NCI-H774 (cell line): Measurements from ENCODE around the gene RRAS.
"Not testable (repeated sequence)": the region's sequence is repeated elsewhere in the genome, so short reads cannot be mapped to it uniquely, and the experiment has no call there.

Experiments
- DNase-seq: peaks from one replicate; lab custom pipeline; 2025; lab: John Stamatoyannopoulos, UW

RRAS gene

DNA sequence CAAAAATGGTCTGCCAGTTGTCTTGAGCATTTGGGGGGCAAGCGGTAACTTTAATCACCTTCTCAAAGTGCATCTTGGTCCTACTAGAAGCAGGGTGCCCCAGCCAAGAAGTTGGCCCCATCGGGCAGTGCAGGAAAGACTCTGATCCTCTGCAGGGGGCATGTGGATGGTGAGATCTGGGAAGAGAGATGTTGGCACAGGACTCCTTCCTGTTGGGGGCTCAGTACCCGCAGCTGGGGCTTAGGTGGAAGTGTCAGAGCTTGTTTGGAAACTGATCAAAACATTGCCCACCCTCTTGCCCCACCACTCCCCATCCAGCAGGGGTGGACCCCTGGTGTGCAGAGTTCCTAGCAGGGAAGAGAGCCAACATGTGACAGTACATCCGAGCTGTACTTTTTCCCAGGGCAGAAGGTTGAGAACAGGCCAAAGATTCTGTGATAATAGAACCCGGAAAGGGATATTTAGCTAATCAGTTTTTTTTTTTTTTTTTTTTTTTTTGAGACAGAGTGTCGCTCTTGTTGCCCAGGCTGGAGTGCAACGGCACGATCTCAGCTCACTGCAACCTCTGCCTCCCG lies 8.8 kb downstream of the RRAS start:
- DNase-seq: no peak

DNA sequence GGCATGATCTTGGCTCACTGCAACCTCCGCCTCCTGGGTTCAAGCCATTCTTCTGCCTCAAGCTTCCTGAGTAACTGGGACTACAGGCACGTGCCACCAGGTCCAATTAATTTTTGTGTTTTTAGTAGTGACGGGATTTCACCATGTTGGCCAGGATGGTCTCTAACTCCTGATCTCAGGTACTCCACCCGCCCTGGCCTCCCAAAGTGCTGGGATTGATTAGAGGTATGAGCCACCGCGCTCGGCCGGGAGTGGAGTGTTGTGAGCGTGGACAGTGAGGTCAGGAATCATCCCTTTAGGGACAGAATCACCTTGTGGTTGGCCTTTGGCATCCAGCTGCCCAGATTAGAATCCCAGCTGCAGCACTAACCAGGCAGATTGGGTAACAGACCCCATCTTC lies 10.3 kb downstream of the RRAS start:
- no peak for DNase-seq

DNA sequence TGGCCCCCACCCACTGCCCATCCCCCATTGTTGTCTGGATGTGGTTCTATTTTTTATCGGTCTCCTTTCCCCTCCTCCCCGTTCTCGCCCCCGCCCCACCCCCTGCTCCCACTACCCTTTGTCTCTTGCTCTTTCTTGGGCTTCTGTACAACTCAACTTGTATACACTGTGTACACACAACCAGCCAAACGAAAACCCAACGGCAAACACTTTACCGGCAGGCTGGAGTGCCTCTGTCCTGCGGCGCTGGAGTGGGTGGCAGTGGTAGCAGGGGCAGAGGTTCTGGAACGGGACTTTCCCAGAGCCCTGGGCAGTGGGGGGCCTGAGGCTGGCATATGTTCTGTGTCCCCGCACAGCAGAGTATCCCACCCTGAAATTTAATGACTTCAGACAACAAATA lies 13.7 kb downstream of the RRAS start:
- DNase-seq: no peak

DNA sequence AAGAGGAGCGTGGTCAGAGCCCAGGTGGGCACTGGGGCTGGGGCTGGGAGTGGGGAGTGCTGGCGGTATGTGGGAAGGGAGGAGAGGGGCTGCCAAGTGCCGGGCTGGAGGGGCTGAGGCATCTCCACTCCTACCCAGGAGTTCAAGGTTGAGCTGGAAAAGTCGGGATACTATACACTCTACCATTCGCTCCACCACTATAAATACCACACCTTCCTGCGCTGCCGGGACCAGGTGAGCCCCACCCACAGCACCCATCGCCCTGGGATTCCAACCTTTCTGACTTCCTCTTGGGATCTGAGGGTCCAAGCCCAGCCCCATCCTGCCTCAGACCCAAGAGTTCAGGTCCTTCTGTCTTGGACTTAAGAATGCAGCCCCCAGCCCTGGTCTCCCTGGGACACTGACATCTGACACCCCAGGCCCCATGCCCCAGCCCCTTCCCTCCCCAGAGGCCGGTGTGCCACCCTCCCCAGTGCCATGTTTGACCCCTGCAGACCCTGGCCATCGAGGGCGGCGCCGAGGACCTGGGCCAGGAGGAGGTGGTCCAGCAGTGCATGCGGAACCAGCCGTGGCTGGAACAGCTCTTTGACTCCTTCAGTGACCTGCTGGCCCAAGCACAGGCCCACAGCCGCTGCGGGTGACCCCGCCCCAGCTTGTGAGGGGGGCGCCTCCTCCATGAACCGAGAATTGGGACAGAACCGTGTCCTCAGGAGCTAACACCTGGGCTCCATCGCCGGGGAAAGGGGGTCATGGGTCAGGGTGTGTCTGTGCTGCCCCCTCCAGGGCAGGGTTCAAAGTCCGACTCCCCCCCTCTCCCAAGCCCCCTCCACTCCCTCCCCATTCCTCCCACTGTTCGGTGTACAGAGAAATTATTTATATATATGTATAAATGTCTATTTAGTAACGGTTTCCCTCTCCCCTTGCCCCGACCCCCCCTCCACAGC lies 14.7 kb downstream of the RRAS start:
- no peak for DNase-seq

DNA sequence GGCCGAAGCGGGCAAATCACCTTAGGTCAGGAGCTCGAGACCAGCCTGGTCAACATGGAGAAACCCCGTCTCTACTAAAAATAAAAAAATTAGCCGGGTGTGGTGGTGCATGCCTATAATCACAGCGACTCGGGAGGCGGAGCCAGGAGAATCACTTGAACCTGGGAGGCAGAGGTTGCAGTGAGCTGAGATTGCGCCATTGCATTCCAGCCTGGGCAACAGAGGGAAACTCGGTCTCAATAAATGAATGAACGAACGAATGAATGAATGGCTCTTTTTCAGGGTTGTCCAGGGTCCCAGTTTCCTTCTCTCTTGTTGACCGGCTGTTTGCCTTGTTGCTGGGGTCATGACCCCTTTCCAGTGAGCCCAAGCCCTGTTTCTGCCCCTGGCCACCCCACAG lies 22.1 kb downstream of the RRAS start:
- not testable (repeated sequence) for DNase-seq

DNA sequence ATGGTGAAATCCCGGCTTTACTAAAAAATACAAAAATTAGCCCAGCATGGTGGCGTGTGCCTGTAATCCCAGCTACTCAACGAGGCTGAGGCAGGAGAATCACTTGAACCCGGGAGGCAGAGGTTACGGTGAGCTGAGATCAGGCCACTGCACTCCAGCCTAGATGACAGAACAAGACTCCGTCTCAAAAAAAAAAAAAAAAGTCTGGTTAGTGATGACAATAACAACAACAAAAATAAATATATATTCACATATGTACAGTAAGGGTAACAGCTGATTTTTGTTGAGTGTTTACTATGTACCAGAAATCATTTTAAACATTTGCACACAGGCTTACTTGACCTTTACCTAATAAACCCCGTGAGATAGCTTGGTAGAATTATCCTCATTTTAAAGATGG lies 23.0 kb downstream of the RRAS start:
- DNase-seq: no peak

GRCh38 chr19:49616532-49616931 lies 23.4 kb downstream of the RRAS start:
- no peak for DNase-seq

DNA sequence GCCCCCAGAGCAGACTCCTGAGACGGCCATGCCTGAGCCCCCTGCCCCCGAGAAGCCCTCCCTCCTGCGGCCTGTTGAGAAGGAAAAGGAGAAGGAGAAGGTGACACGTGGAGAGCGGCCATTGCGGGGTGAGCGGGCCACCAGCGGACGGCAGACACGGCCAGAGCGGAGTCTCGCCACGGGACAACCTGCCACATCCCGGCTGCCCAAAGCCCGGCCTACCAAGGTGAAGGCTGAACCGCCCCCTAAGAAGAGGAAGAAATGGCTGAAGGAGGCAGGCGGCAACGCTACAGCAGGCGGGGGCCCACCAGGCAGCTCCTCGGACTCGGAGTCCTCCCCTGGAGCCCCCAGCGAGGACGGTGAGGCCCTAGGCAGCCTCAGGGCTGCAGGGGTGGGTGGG lies 24.1 kb downstream of the RRAS start:
- DNase-seq: no peak

DNA sequence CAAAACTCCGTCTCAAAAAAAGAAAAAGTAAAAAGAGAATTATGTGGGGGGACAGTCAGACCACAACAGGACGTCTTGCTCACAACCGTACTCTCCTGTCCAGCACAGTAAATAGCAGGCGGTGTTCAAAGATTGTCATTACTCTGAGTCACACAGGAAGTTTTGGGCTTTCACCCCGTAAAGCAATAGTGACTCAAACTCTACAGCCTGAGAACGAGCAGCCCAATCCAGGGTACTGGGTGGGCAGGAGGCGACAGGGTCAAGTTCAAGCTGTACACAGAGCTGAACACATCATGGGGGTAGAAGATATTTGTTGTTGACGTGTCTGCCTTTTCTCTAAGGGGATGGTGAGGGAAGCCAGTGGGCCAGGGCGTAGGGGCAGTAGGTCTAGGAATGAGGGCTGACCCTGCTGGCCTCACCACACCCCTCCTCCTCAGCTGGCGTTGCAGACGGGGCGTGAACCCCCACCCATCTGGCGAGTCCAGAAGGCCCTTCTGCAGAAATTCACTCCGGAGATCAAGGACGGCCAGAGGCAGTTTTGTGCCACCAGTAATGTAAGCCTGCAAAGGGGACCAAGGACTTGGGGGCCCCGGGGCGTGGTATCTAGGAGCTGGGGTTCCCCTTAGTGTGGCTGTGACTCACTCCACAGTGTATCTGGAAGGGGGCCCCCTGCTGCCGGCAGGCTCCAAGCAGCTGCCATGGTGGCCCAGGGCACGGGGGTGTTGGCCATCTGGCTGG lies 25.7 kb downstream of the RRAS start:
- DNase-seq: no peak

- no peak for DNase-seq
These were observed 26.6 kb downstream of the RRAS start for GRCh38 chr19:49613374-49613773.

DNA sequence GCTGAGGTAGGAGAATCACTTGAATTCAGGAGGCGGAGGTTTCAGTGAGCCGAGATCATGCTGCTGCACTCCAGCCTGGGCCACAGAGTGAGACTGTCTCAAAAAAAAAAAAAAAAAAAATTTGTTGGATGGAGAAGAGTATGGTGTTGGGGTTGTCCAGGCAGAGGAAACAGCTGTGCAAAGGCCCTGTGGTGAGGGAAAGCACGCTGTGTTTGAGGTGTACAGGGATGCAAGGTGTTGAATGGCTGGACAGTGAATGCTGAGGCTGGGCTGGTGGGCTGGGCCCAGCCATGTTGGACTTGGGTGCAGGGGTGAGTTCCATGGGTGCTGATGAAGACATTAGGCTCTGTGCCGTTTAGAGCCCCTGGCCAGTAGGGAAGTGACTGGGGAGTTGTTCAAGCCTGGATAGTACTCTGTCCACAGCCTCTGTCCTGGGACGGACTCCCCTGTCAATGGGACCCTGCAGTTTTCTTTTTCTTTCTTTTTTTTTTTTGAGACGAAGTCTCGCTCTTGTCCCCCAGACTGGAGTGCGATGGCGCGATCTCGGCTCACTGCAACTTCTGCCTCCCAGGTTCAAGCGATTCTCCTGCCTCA lies 30.3 kb downstream of the RRAS start:
- no peak for DNase-seq

DNA sequence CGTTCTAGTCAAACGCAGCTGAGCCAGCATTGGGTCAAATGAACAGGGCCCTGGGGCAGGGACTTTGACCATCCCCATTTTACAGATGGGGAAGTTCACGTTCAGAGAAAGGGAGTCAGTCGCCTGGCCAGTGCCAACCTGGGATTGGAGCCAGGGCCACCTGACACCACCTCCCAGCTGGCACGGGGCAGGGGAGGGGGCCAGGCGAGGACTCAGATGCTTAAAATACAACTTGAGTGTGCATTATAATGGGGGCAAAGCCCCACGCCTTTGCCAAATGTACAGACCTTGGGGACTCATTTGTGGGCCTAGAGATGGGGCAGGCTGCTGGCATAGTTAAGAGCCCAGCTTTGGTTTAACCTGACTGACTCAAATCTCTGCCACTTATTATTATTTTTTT lies 34.3 kb downstream of the RRAS start:
- DNase-seq: no peak

- DNase-seq: no peak
These were observed 37.1 kb downstream of the RRAS start for GRCh38 chr19:49602806-49603205.

- no peak for DNase-seq
These were observed 38.4 kb downstream of the RRAS start for GRCh38 chr19:49601482-49602038.

DNA sequence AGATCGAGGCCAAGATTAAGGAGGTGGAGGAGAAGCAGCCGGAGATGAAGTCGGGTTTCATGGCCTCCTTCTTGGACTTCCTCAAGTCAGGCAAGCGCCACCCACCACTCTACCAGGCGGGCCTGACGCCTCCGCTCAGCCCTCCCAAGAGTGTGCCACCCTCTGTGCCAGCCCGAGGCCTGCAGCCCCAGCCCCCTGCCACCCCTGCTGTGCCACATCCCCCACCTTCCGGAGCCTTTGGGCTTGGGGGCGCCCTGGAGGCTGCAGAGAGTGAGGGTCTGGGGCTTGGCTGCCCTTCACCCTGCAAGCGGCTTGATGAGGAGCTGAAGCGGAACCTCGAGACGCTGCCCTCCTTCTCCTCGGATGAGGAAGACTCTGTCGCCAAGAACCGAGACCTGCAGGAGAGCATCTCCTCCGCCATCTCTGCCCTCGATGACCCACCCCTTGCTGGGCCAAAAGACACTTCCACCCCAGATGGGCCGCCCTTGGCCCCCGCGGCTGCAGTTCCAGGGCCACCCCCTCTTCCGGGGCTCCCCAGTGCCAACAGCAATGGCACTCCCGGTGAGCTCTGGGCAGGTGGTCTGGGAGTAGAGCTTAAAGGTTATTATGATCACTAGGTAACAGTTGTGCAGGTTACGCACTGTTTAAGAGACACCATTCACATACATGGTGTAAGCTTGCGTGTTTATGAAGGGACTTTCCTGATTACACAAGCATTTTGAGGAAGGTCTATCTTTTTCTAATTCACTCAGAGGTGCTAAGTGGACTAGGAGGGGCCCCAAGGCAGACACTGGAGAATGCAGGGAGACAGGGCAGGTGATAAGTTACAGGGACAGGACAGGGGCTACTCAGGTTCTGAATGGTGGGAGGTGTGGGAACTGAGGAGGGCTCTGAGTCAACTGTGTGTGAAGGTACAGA lies 40.3 kb downstream of the RRAS start:
- no peak for DNase-seq

DNA sequence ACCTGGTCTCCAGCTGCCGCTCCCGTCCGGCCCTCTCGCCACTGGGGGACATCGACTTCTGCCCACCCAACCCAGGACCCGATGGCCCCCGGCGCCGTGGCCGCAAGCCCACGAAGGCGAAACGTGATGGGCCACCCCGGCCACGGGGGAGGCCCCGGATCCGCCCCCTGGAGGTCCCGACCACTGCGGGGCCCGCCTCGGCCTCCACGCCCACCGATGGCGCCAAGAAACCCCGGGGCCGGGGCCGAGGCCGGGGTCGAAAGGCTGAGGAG lies 42.3 kb downstream of the RRAS start:
- no peak for DNase-seq

DNA sequence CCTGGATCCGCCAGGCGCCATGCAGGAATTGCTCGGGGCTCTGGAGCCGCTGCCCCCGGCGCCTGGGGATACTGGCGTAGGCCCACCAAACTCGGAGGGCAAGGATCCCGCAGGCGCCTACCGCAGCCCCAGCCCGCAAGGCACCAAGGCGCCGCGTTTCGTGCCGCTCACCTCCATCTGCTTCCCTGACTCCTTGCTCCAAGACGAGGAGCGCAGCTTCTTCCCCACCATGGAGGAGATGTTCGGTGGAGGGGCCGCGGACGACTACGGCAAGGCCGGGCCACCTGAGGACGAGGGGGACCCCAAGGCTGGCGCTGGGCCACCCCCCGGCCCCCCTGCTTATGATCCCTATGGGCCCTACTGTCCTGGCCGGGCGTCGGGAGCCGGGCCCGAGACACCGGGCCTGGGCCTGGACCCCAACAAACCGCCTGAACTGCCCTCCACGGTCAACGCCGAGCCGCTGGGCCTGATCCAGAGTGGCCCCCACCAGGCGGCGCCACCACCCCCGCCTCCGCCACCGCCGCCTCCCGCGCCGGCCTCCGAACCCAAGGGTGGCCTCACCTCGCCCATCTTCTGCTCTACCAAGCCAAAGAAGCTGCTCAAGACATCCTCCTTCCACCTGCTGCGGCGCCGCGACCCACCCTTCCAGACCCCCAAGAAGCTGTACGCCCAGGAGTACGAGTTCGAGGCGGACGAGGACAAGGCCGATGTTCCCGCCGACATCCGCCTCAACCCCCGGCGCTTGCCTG lies 42.8 kb downstream of the RRAS start:
- no peak for DNase-seq

DNA sequence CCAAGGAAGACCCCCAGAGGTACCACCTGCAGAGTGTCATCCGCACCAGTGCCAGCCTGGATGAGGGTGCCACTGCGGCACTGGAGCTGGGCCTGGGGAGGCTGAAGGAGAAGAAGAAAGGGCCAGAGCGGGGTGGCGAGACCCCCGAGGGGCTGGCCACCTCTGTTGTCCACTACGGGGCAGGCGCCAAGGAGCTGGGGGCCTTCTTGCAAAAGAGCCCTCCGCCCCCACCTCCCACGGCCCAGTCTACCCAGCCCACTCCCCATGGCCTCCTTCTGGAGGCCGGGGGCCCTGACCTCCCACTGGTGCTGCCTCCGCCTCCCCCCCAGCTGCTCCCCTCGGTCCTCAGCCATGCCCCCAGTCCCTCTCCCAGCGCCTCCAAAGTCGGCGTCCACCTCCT lies 43.5 kb downstream of the RRAS start:
- no peak for DNase-seq

- DNase-seq: no peak
These were observed 44.0 kb downstream of the RRAS start for GRCh38 chr19:49595819-49596404.
